ENCODE results near the gene CDK8.
"Not testable (repeated sequence)": the region's sequence is repeated elsewhere in the genome, so short reads cannot be mapped to it uniquely, and the experiment has no call there.

Gene CDK8

GRCh38 chr13:26310470-26310869 is 56.5 kb downstream of the CDK8 start:
- in situ Hi-C loops (cut with MboI; ENCODE audit: low sequenced_read_pairs), result no loop called here

GRCh38 chr13:26312019-26312418 is 58.1 kb downstream of the CDK8 start:
- in situ Hi-C loops (cut with MboI; ENCODE audit: low sequenced_read_pairs), result not testable (repeated sequence)

GRCh38 chr13:26316095-26316494 is 62.2 kb downstream of the CDK8 start:
- in situ Hi-C loops (cut with MboI; ENCODE audit: low sequenced_read_pairs), result not testable (repeated sequence)

- in situ Hi-C loops (cut with MboI; ENCODE audit: low sequenced_read_pairs), result no loop called here
These were observed 66.8 kb downstream of the CDK8 start for GRCh38 chr13:26320766-26321165.

GRCh38 chr13:26323127-26323526 is 69.2 kb downstream of the CDK8 start:
- in situ Hi-C loops (cut with MboI; ENCODE audit: low sequenced_read_pairs), result no loop called here

GRCh38 chr13:26323764-26324163 is 69.8 kb downstream of the CDK8 start:
- in situ Hi-C loops (cut with MboI; ENCODE audit: low sequenced_read_pairs), result no loop called here

- in situ Hi-C loops (cut with MboI; ENCODE audit: low sequenced_read_pairs), result no loop called here
These were observed 70.4 kb downstream of the CDK8 start for GRCh38 chr13:26324294-26324693.

- in situ Hi-C loops (cut with MboI; ENCODE audit: low sequenced_read_pairs), result no loop called here
These were observed 70.9 kb downstream of the CDK8 start for GRCh38 chr13:26324867-26325266.

- in situ Hi-C loops (cut with MboI; ENCODE audit: low sequenced_read_pairs), result no loop called here
These were observed 71.9 kb downstream of the CDK8 start for GRCh38 chr13:26325876-26326275.

GRCh38 chr13:26326562-26326961 is 72.6 kb downstream of the CDK8 start:
- in situ Hi-C loops (cut with MboI; ENCODE audit: low sequenced_read_pairs), result no loop called here

GRCh38 chr13:26327940-26328725 is 74.2 kb downstream of the CDK8 start:
- in situ Hi-C loops (cut with MboI; ENCODE audit: low sequenced_read_pairs), result no loop called here

GRCh38 chr13:26335158-26335557 is 81.2 kb downstream of the CDK8 start:
- in situ Hi-C loops (cut with MboI; ENCODE audit: low sequenced_read_pairs), result no loop called here

GRCh38 chr13:26340807-26341206 is 86.9 kb downstream of the CDK8 start:
- in situ Hi-C loops (cut with MboI; ENCODE audit: low sequenced_read_pairs), result no loop called here

GRCh38 chr13:26342898-26343297 is 89.0 kb downstream of the CDK8 start:
- in situ Hi-C loops (cut with MboI; ENCODE audit: low sequenced_read_pairs), result no loop called here

GRCh38 chr13:26343816-26344215 is 89.9 kb downstream of the CDK8 start:
- in situ Hi-C loops (cut with MboI; ENCODE audit: low sequenced_read_pairs), result no loop called here

- in situ Hi-C loops (cut with MboI; ENCODE audit: low sequenced_read_pairs), result no loop called here
These were observed 91.1 kb downstream of the CDK8 start for GRCh38 chr13:26344980-26345379.

- in situ Hi-C loops (cut with MboI; ENCODE audit: low sequenced_read_pairs), result no loop called here
These were observed 95.0 kb downstream of the CDK8 start for GRCh38 chr13:26348966-26349365.

- in situ Hi-C loops (cut with MboI; ENCODE audit: low sequenced_read_pairs), result no loop called here
These were observed 108.3 kb downstream of the CDK8 start for GRCh38 chr13:26362261-26362660.

- in situ Hi-C loops (cut with MboI; ENCODE audit: low sequenced_read_pairs), result no loop called here
These were observed 116.6 kb downstream of the CDK8 start for GRCh38 chr13:26370553-26370952.

GRCh38 chr13:26372747-26373146 is 118.8 kb downstream of the CDK8 start:
- in situ Hi-C loops (cut with MboI; ENCODE audit: low sequenced_read_pairs), result no loop called here

- in situ Hi-C loops (cut with MboI; ENCODE audit: low sequenced_read_pairs), result no loop called here
These were observed 122.5 kb downstream of the CDK8 start for GRCh38 chr13:26376430-26376829.

- in situ Hi-C loops (cut with MboI; ENCODE audit: low sequenced_read_pairs), result no loop called here
These were observed 123.1 kb downstream of the CDK8 start for GRCh38 chr13:26377038-26377437.

- in situ Hi-C loops (cut with MboI; ENCODE audit: low sequenced_read_pairs), result no loop called here
These were observed 124.2 kb downstream of the CDK8 start for GRCh38 chr13:26378116-26378515.
